Fibroblast of lung (primary cell): Measurements from ENCODE around the gene DRGX.

Experiments used
- CTCF ChIP-seq, 2 donors: IDR thresholded peaks in 1 of 2; conservative IDR thresholded peaks in 1 of 2; 1 replicate in 1 of 2; 2 replicates in 1 of 2; pipeline ENCODE4 v1.5.1; 2011 to 2012; ENCODE audit warnings: low read length in 2 of 2, control low read depth in 1 of 2, inconsistent platforms in 1 of 2, low read depth in 1 of 2, mild to moderate bottlenecking in 1 of 2
- EZH2 ChIP-seq: IDR thresholded peaks from 2 replicates; pipeline ENCODE4 v1.5.1; 2012; ENCODE audit warnings: low read length, control low read depth, mild to moderate bottlenecking; ENCODE audit errors: missing control alignments

DNA sequence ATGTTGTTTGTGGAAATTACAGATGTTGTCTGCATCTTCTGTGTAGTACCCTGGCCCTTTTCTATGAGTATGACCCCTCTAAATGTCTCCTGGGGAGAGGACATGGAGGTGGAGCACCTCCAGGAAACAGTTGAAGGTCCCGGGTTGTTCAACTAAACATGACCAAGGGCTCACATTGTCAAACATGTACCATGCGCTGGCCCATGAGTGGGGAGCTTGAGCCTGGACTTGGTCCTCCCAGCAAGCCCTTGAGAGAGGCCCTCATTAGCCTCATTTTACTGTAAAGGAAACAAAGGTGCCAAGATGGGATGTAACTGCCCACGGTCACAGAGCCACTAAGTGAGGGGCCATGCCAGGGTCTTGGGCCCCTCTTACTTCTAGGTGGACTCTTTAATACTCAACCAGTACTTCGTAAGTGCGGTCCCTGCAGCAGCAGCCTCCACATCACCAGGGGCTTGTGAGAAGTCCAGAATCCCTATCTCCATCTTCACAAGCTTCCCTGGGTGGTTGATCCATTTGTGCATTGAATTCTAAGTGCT lies 65.7 kb downstream of the DRGX start:
- TF ChIP-seq CTCF (conservative IDR thresholded peaks at IDR 0.05 in 1 of 2, IDR thresholded peaks at IDR 0.05 in 1 of 2; ENCODE audit: low read depth in 1 of 2, low read length in 2 of 2) (no peak), EZH2 (no peak)
